Endothelial cell of umbilical vein (primary cell): ENCODE results near the gene IMPA2. TPM values are rescaled to one million over a fixed set of nuclear protein-coding genes. Genes with fewer than 3 reads are reported as not detected.

Source experiments
- BruUV-seq: library from RNA; stranded (reverse); fragments of 400-500 nt; replicated peaks from 2 replicates; lab custom pipeline; 2021; lab: Mats Ljungman, UMichigan
- CTCF ChIA-PET: fragments of 300-600, 350-600 bp; sonication (Branson Sonifier 250); formaldehyde crosslinking; loops from one replicate; lab custom pipeline; 2021; ENCODE audit warnings: antibody characterized with exemption, inconsistent platforms; lab: Charles Lee
- POLR2A ChIA-PET: fragments of 300-600, 350-600 bp; sonication (Branson Sonifier 250); formaldehyde crosslinking; loops from one replicate; lab custom pipeline; 2021; ENCODE audit warnings: antibody characterized with exemption, inconsistent platforms; lab: Charles Lee
- DNase-seq: peaks from one replicate; pipeline ENCODE4 v3.0.0-alpha.2; 2011; ENCODE audit warnings: low read depth, low spot score
- FAIRE-seq: peaks from 2 replicates; lab custom pipeline; 2011; peaks lifted over from hg19 to GRCh38; lab: Jason Lieb, UNC
- H2AFZ ChIP-seq: 2 replicates; pipeline ENCODE4 v1.6.0; 2012; ENCODE audit warnings: low read depth, low read length, control low read depth, inconsistent platforms
- H3K27ac ChIP-seq: 2 replicates; pipeline ENCODE4 v1.5.1; 2011; ENCODE audit warnings: low read depth, mild to moderate bottlenecking, control low read depth, low read length, moderate library complexity; ENCODE audit not compliant: insufficient read depth
- H3K27me3 ChIP-seq, 2 experiments: 2 replicates each; pipeline versions ENCODE4 v1.6.0 to v1.6.1; 2011; ENCODE audit warnings: low read length in 2 of 2, mixed read lengths in 1 of 2; ENCODE audit not compliant: control insufficient read depth in 2 of 2, insufficient read depth in 2 of 2
- H3K36me3 ChIP-seq, 2 experiments: 2 replicates in 1 of 2; 3 replicates in 1 of 2; pipeline ENCODE4 v1.5.1; 2011; ENCODE audit warnings: low read length in 2 of 2, mild to moderate bottlenecking in 1 of 2, moderate library complexity in 1 of 2; ENCODE audit not compliant: control insufficient read depth in 2 of 2, insufficient read depth in 2 of 2; ENCODE audit errors: extremely low read depth in 1 of 2
- H3K4me1 ChIP-seq: 3 replicates; pipeline ENCODE4 v1.5.1; 2011; ENCODE audit warnings: mild to moderate bottlenecking, low read length; ENCODE audit not compliant: control insufficient read depth, insufficient read depth; ENCODE audit errors: extremely low read depth
- H3K4me2 ChIP-seq: 2 replicates; pipeline ENCODE4 v1.6.1; 2011; ENCODE audit warnings: low read length, control low read depth, mixed read lengths; ENCODE audit not compliant: insufficient read depth
- H3K4me3 ChIP-seq, 3 experiments: fragments of 200-600 bp in 1 of 3; sonication (generic), shearing (Covaris generic) in 1 of 3; replicated peaks in 1 of 3; 2 replicates each; pipeline ENCODE4 v1.5.1; 2011 to 2016; ENCODE audit warnings: control low read depth in 3 of 3, low read length in 3 of 3, mild to moderate bottlenecking in 2 of 3, inconsistent platforms in 1 of 3, low read depth in 1 of 3, moderate library complexity in 1 of 3; ENCODE audit not compliant: insufficient read depth in 1 of 3
- H3K79me2 ChIP-seq: 2 replicates; pipeline ENCODE4 v1.6.0; 2012; ENCODE audit warnings: low read length, inconsistent platforms; ENCODE audit not compliant: control insufficient read depth, insufficient read depth
- H3K9ac ChIP-seq: replicated peaks from 2 replicates; pipeline ENCODE3; 2011; ENCODE audit warnings: low read length, control low read depth; ENCODE audit not compliant: insufficient read depth; ENCODE audit errors: extremely low read depth
- H3K9me1 ChIP-seq: replicated peaks from 3 replicates; pipeline ENCODE4 v1.6.0; 2011; ENCODE audit warnings: mild to moderate bottlenecking, low read length; ENCODE audit not compliant: control insufficient read depth, insufficient read depth; ENCODE audit errors: extremely low read depth
- H3K9me3 ChIP-seq: replicated peaks from 2 replicates; pipeline ENCODE4 v1.5.1; 2012; ENCODE audit warnings: low read length, inconsistent platforms; ENCODE audit not compliant: control insufficient read depth, insufficient read depth
- H4K20me1 ChIP-seq: replicated peaks from 2 replicates; pipeline ENCODE3; 2011; ENCODE audit warnings: mild to moderate bottlenecking, low read length; ENCODE audit not compliant: control insufficient read depth, insufficient read depth; ENCODE audit errors: extremely low read depth
- EZH2 ChIP-seq: IDR thresholded peaks from 2 replicates; pipeline ENCODE4 v1.6.1; 2012; ENCODE audit warnings: borderline replicate concordance, low read depth, mild to moderate bottlenecking, moderate library complexity, low read length, inconsistent platforms; ENCODE audit not compliant: severe bottlenecking
- FOS ChIP-seq: IDR thresholded peaks from 2 replicates; pipeline ENCODE4 v1.6.1; 2011; ENCODE audit warnings: mild to moderate bottlenecking, low read length, moderate library complexity, borderline replicate concordance; ENCODE audit not compliant: insufficient read depth
- GATA2 ChIP-seq: IDR thresholded peaks from 2 replicates; pipeline ENCODE4 v1.7.0; 2011; ENCODE audit warnings: low read depth, mild to moderate bottlenecking, moderate library complexity, mixed read lengths, low read length; ENCODE audit not compliant: insufficient read length, insufficient read depth
- JUN ChIP-seq: IDR thresholded peaks from 2 replicates; pipeline ENCODE4 v1.6.1; 2011; ENCODE audit warnings: borderline replicate concordance, low read depth; ENCODE audit not compliant: insufficient read length, insufficient read depth
- MYC ChIP-seq: IDR thresholded peaks from one replicate; pipeline ENCODE4 v1.6.1; 2011; ENCODE audit warnings: mild to moderate bottlenecking, low read depth, low read length
- POLR2A ChIP-seq: IDR thresholded peaks from 2 replicates; pipeline ENCODE4 v1.6.1; 2012; ENCODE audit warnings: low read depth, mild to moderate bottlenecking, control low read depth, low read length
- POLR2AphosphoS5 ChIP-seq: IDR thresholded peaks from 2 replicates; pipeline ENCODE4 v1.6.1; 2012; ENCODE audit warnings: low read depth, mild to moderate bottlenecking, control low read depth, low read length, moderate library complexity; ENCODE audit not compliant: insufficient read depth
- dilution Hi-C: fragments of 300-500 bp; cut with MboI; formaldehyde crosslinking; loops from one replicate; pipeline ENCODE4 v1.15.0; 2019; ENCODE audit warnings: low sequenced_read_pairs; ENCODE audit not compliant: extremely low pct_ligation_motif_present
- intact Hi-C: fragments of 100-400 bp; cut with micrococcal nuclease; formaldehyde crosslinking; loops from one replicate; pipeline ENCODE4 v1.10.0; 2022
- polyA plus RNA-seq, 4 experiments: library from polyadenylated mRNA; depleted of rRNA in 3 of 4; stranded (reverse) in 3 of 4; unstranded in 1 of 4; fragments of >200 nt; gene quantifications; 2 replicates each; pipeline versions ENCODE4 v1.2.1 to v1.2.3, GENCODE V29; 2011 to 2012; ENCODE audit warnings: missing spikeins in 1 of 4
- total RNA-seq: library from RNA; stranded (reverse); gene quantifications from 2 replicates; pipeline ENCODE4 v1.2.3, GENCODE V29; 2021
- TF ChIP-seq, protein P1 (sequence below): IDR thresholded peaks from 2 replicates; pipeline ENCODE4 v1.6.1; 2011; ENCODE audit not compliant: insufficient read depth, insufficient read length
- TF ChIP-seq, protein P2 (sequence below), 2 donors: IDR thresholded peaks; 1 replicate in 1 of 2; 2 replicates in 1 of 2; pipeline ENCODE4 v1.5.1; 2011; ENCODE audit warnings: low read length in 2 of 2, mild to moderate bottlenecking in 2 of 2, moderate library complexity in 2 of 2, control low read depth in 1 of 2, inconsistent platforms in 1 of 2, low read depth in 1 of 2; ENCODE audit not compliant: insufficient read depth in 1 of 2; ENCODE audit errors: extremely low read depth in 1 of 2

Gene IMPA2
- total and polyA plus RNA-seq, 2 donors (not counting 3 experiments of a cell fraction or from before 2014, with no cell fraction given): 6.1 to 8.0 TPM

DNA sequence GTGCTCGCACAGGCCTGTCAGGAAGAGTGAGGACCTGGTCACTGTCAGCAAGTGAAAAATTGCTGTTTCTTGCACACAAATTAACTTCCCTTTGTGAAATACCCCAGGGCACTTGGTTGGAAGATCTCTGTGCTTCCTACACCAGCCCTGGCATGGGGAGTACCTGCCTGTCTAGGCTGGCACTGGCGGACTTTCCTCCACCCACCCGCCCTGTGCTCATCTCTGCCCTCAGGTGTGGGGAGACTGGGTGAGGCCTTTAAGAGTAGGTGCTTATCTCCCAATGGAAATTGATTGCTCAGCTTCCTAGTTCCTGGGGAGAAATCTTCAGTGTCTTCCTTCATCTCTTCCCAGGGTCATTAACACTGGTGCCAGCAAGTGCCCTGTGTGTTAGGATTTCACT is 42.1 kb downstream of the IMPA2 start:
- Histone ChIP-seq H3K9ac (no peak overlapping the region), H3K36me3 (no peaks in the 10 kb centered on the region), H3K4me2 (no peak overlapping the region), H3K9me3 (no peaks in the 10 kb centered on the region), H2AFZ (no peak overlapping the region), H3K9me1 (no peaks in the 10 kb centered on the region), H3K27me3 (no peaks in the 10 kb centered on the region), H3K4me3 (no peak overlapping the region), H3K4me1 (no peaks in the 10 kb centered on the region), H4K20me1 (no peaks in the 10 kb centered on the region), H3K79me2 (no peaks in the 10 kb centered on the region), H3K27ac (no peak overlapping the region)
- DNase-seq (no peak), FAIRE-seq (no peak)
- TF ChIP-seq POLR2A (no peak), JUN (no peak), GATA2 (no peak), POLR2AphosphoS5 (no peak), MYC (no peak), EZH2 (no peak), FOS (no peak)
- TF ChIP-seq, protein P1, sequence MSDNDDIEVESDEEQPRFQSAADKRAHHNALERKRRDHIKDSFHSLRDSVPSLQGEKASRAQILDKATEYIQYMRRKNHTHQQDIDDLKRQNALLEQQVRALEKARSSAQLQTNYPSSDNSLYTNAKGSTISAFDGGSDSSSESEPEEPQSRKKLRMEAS: no peak
- TF ChIP-seq, protein P2, sequence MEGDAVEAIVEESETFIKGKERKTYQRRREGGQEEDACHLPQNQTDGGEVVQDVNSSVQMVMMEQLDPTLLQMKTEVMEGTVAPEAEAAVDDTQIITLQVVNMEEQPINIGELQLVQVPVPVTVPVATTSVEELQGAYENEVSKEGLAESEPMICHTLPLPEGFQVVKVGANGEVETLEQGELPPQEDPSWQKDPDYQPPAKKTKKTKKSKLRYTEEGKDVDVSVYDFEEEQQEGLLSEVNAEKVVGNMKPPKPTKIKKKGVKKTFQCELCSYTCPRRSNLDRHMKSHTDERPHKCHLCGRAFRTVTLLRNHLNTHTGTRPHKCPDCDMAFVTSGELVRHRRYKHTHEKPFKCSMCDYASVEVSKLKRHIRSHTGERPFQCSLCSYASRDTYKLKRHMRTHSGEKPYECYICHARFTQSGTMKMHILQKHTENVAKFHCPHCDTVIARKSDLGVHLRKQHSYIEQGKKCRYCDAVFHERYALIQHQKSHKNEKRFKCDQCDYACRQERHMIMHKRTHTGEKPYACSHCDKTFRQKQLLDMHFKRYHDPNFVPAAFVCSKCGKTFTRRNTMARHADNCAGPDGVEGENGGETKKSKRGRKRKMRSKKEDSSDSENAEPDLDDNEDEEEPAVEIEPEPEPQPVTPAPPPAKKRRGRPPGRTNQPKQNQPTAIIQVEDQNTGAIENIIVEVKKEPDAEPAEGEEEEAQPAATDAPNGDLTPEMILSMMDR (IDR thresholded peaks at IDR 0.05; ENCODE audit: extremely low read depth in 1 of 2, insufficient read depth in 1 of 2, low read depth in 1 of 2, low read length in 2 of 2): no peak
- ChIA-PET CTCF (interaction anchor here (0.7 to 1.9 kb wide), 2 partner anchors 16 to 85 kb away, joined by 3 to 6 read pairs; no protein-coding TSS in a partner anchor), POLR2A (no interaction called here)
- intact Hi-C loops: no loop called here
- no TSS peak for BruUV-seq
- dilution Hi-C loops: no loop called here
